ENCODE data around the gene NKAIN1.
"Not testable (repeated sequence)": the region's sequence is repeated elsewhere in the genome, so short reads cannot be mapped to it uniquely, and the experiment has no call there.

The NKAIN1 gene

GRCh38 chr1:31239653-31240241, at the start of gene NKAIN1:
TSS of gene NKAIN1 (minus strand) at chr1:31239887. CDS start at chr1:31239547, 340 bp downstream.
- peak; percentile 22 for DNase-seq (ENCODE audit: low read depth)

GRCh38 chr1:31289021-31289420, 49.3 kb upstream of the NKAIN1 start:
- no peak for DNase-seq (ENCODE audit: low read depth)

- DNase-seq (ENCODE audit: low read depth): not testable (repeated sequence)
Observed at GRCh38 chr1:31287791-31288190, 48.1 kb upstream of the NKAIN1 start.

- not testable (repeated sequence) for DNase-seq (ENCODE audit: low read depth)
Observed at GRCh38 chr1:31282426-31282825, 42.7 kb upstream of the NKAIN1 start.

- DNase-seq (ENCODE audit: low read depth): no peak
Observed at GRCh38 chr1:31273619-31274018, 33.9 kb upstream of the NKAIN1 start.

- no peak for DNase-seq (ENCODE audit: low read depth)
Observed at GRCh38 chr1:31272369-31272768, 32.7 kb upstream of the NKAIN1 start.

- no peak for DNase-seq (ENCODE audit: low read depth)
Observed at GRCh38 chr1:31266547-31266946, 26.9 kb upstream of the NKAIN1 start.

GRCh38 chr1:31264790-31265386, 25.2 kb upstream of the NKAIN1 start:
- no peak for DNase-seq (ENCODE audit: low read depth)

- DNase-seq (ENCODE audit: low read depth): no peak
Observed at GRCh38 chr1:31263408-31263807, 23.7 kb upstream of the NKAIN1 start.

GRCh38 chr1:31262393-31262792, 22.7 kb upstream of the NKAIN1 start:
- DNase-seq (ENCODE audit: low read depth): not testable (repeated sequence)

- no peak for DNase-seq (ENCODE audit: low read depth)
Observed at GRCh38 chr1:31261916-31262315, 22.2 kb upstream of the NKAIN1 start.

GRCh38 chr1:31259746-31260145, 20.1 kb upstream of the NKAIN1 start:
- DNase-seq (ENCODE audit: low read depth): no peak

- DNase-seq (ENCODE audit: low read depth): no peak
Observed at GRCh38 chr1:31258581-31258980, 18.9 kb upstream of the NKAIN1 start.

- DNase-seq (ENCODE audit: low read depth): no peak
Observed at GRCh38 chr1:31257213-31257612, 17.5 kb upstream of the NKAIN1 start.

GRCh38 chr1:31249854-31250253, 10.2 kb upstream of the NKAIN1 start:
- DNase-seq (ENCODE audit: low read depth): no peak

- no peak for DNase-seq (ENCODE audit: low read depth)
Observed at GRCh38 chr1:31248276-31248675, 8.6 kb upstream of the NKAIN1 start.

- peak; percentile 88 for DNase-seq (ENCODE audit: low read depth)
Observed at GRCh38 chr1:31244326-31244725, 4.6 kb upstream of the NKAIN1 start.

GRCh38 chr1:31243501-31244286, 4.0 kb upstream of the NKAIN1 start:
- DNase-seq (ENCODE audit: low read depth): peak; percentile 91

- DNase-seq (ENCODE audit: low read depth): no peak
Observed at GRCh38 chr1:31241321-31241720, 1.6 kb upstream of the NKAIN1 start.

GRCh38 chr1:31238986-31239613, 587 bp downstream of the NKAIN1 start:
- no peak for DNase-seq (ENCODE audit: low read depth)

- DNase-seq (ENCODE audit: low read depth): no peak
Observed at GRCh38 chr1:31238612-31238985, 1.1 kb downstream of the NKAIN1 start.

GRCh38 chr1:31234870-31235269, 4.8 kb downstream of the NKAIN1 start:
- no peak for DNase-seq (ENCODE audit: low read depth)
